Left lung (tissue), 10 donors: Measurements from ENCODE around the gene PARP8. TPM values are rescaled to one million over a fixed set of nuclear protein-coding genes. Genes with fewer than 3 reads are reported as not detected.

Source experiments
- ATAC-seq: fragments of 200-7000 bp; cut with Tn5 transposase; one replicate; pipeline ENCODE4 v1.9.1; 2020; ENCODE audit warnings: moderate library complexity
- DNase-seq, 4 donors: peaks; one replicate each; pipeline ENCODE4 v3.0.0-alpha.2; 2013 to 2020
- H3K27ac ChIP-seq, 2 donors: fragments of 200-600 bp; sonication (generic) in 1 of 2; one replicate each; pipeline versions ENCODE4 v1.5.0 to v1.8.0; 2020 to 2021
- H3K27me3 ChIP-seq, 2 donors: fragments of 200-600 bp; sonication (generic) in 1 of 2; one replicate each; pipeline versions ENCODE4 v1.5.0 to v1.8.0; 2020 to 2021
- H3K36me3 ChIP-seq, 2 donors: fragments of 200-600 bp; sonication (generic) in 1 of 2; one replicate each; pipeline versions ENCODE4 v1.5.0 to v1.8.0; 2020 to 2021
- H3K4me1 ChIP-seq, 2 donors: fragments of 200-600 bp; one replicate each; pipeline ENCODE4 v1.8.0; 2021
- H3K4me3 ChIP-seq, 2 donors: fragments of 200-600 bp; sonication (generic) in 1 of 2; one replicate each; pipeline versions ENCODE4 v1.5.0 to v1.8.0; 2020 to 2021; ENCODE audit warnings: mild to moderate bottlenecking in 1 of 2
- H3K9me3 ChIP-seq, 2 donors: fragments of 200-600 bp; sonication (generic) in 1 of 2; one replicate each; pipeline versions ENCODE4 v1.5.0 to v1.8.0; 2020 to 2021
- CTCF ChIP-seq, 2 donors: fragments of 200-600 bp; sonication (generic) in 1 of 2; IDR thresholded peaks; one replicate each; pipeline versions ENCODE4 v1.5.0 to v1.8.0; 2021; ENCODE audit warnings: antibody characterized with exemption in 2 of 2
- intact Hi-C, 2 donors: fragments of 100-400 bp; cut with DNase I; formaldehyde crosslinking; loops; one replicate each; pipeline versions ENCODE4 v1.11.2 to v1.14.2; 2022
- polyA plus RNA-seq, 6 donors: library from polyadenylated mRNA; unstranded; fragments of 120-200 nt; gene quantifications; one replicate each; pipeline ENCODE4 v1.2.1, GENCODE V29; 2013; ENCODE audit not compliant: insufficient read length in 6 of 6
- total RNA-seq, 2 donors: library from RNA; stranded (reverse); fragmentation: NEBNext Ultra II Directional; extraction: Animal tissue kit (Norgen Biotek cat#: 25700); gene quantifications; one replicate each; pipeline ENCODE4 v1.2.1, GENCODE V29; 2021
- donor health status: DM: no; HTN: yes; CAD: no.
- donor health status: DM: no; HTN: no; CAD: no.

The PARP8 gene
- total and polyA plus RNA-seq, 8 donors, result 19.1 to 41.3 (median 22.0) TPM

- peak overlapping the region; percentile 50 to 67 for H3K27ac ChIP-seq
- H3K9me3 ChIP-seq, result no peaks in the 10 kb centered on the region
- peaks cover 8 to 40% of the 10 kb centered on the region in 2 donors for H3K4me1 ChIP-seq
- TF ChIP-seq CTCF (IDR thresholded peaks at IDR 0.05), result no peak
- DNase-seq (no peak), ATAC-seq (peak; percentile 83)
- no peaks in the 10 kb centered on the region for H3K36me3 ChIP-seq
- peak overlapping the region in 1 of 2 donors; percentile 2 for H3K4me3 ChIP-seq
- intact Hi-C loops, result no loop called here
- H3K27me3 ChIP-seq, result no peaks in the 10 kb centered on the region
Observed at GRCh38 chr5:50744776-50745175, 78.3 kb downstream of the PARP8 start.

- H3K27ac ChIP-seq, result peak overlapping the region; percentile 50 to 67
- ATAC-seq (peak; percentile 11), DNase-seq (no peak)
- peak overlapping the region in 1 of 2 donors; percentile 2 for H3K4me3 ChIP-seq
- no peaks in the 10 kb centered on the region for H3K27me3 ChIP-seq
- H3K4me1 ChIP-seq, result peaks cover 8 to 40% of the 10 kb centered on the region in 2 donors
- no peaks in the 10 kb centered on the region for H3K36me3 ChIP-seq
- TF ChIP-seq CTCF (IDR thresholded peaks at IDR 0.05), result no peak
- no peaks in the 10 kb centered on the region for H3K9me3 ChIP-seq
- intact Hi-C loops, result no loop called here
Observed at GRCh38 chr5:50745221-50745910, 78.9 kb downstream of the PARP8 start.

GRCh38 chr5:50749181-50749580 lies 82.7 kb downstream of the PARP8 start:
- no peak for TF ChIP-seq CTCF (IDR thresholded peaks at IDR 0.05)
- H3K9me3 ChIP-seq, result no peaks in the 10 kb centered on the region

GRCh38 chr5:50749873-50750272 lies 83.4 kb downstream of the PARP8 start:
- DNase-seq, result no peak
- intact Hi-C loops, result no loop called here
- no peak for TF ChIP-seq CTCF (IDR thresholded peaks at IDR 0.05)
- H3K27me3 ChIP-seq, result no peaks in the 10 kb centered on the region
- H3K9me3 ChIP-seq, result no peaks in the 10 kb centered on the region
- H3K4me1 ChIP-seq, result peaks cover 8 to 21% of the 10 kb centered on the region in 2 donors
- no peak overlapping the region for H3K4me3 ChIP-seq
- H3K36me3 ChIP-seq, result no peaks in the 10 kb centered on the region
- H3K27ac ChIP-seq, result no peak overlapping the region
- ATAC-seq, result no peak

More at GRCh38 chr5:50749181-50749580, 82.7 kb downstream of the PARP8 start:
- ATAC-seq (no peak), DNase-seq (no peak)
- Histone ChIP-seq H3K4me1 (peaks cover 8 to 28% of the 10 kb centered on the region in 2 donors), H3K27ac (no peak overlapping the region), H3K4me3 (no peak overlapping the region), H3K36me3 (no peaks in the 10 kb centered on the region), H3K27me3 (no peaks in the 10 kb centered on the region)
- intact Hi-C loops, result no loop called here

GRCh38 chr5:50751064-50751657 lies 84.7 kb downstream of the PARP8 start:
- TF ChIP-seq CTCF (IDR thresholded peaks at IDR 0.05), result peak; percentile 70 to 75
- intact Hi-C loops, result no loop called here
- DNase-seq (peak in 2 of 4 donors; percentile 19 to 51), ATAC-seq (peak; percentile 87)
- Histone ChIP-seq H3K4me3 (no peak overlapping the region), H3K27ac (no peak overlapping the region), H3K9me3 (peaks cover 0 to 2% of the 10 kb centered on the region in 2 donors), H3K36me3 (no peaks in the 10 kb centered on the region), H3K27me3 (no peaks in the 10 kb centered on the region), H3K4me1 (peaks cover 0 to 10% of the 10 kb centered on the region in 2 donors)
